ENCODE measurements around the gene NGF.

Gene NGF

GRCh38 chr1:115296981-115297380 is 41.1 kb downstream of the NGF start:
- WGBS, 2 experiments (ENCODE audit: insufficient coverage in 2 of 2): 90 to 93% methylated on average over 2 of the region's 2 CpGs
- peaks cover 4% of the 10 kb centered on the region for H3K36me3 ChIP-seq (ENCODE audit: control insufficient read depth, insufficient read depth, low read length)
- H3K27ac ChIP-seq (ENCODE audit: low read depth, low read length, severe bottlenecking): no peak overlapping the region
- H3K9me3 ChIP-seq (ENCODE audit: control insufficient read depth, low read length): no peaks in the 10 kb centered on the region
- H3K4me3 ChIP-seq (ENCODE audit: extremely low read depth, insufficient read depth, low read length, poor library complexity, severe bottlenecking): no peak overlapping the region
- H3K4me1 ChIP-seq (ENCODE audit: control insufficient read depth, insufficient read depth, low read length, poor library complexity, severe bottlenecking): peaks cover 37% of the 10 kb centered on the region

- 97 to 100% methylated on average over 1 to 3 of the region's 3 CpGs for WGBS, 2 experiments (ENCODE audit: insufficient coverage in 2 of 2)
- peaks cover 28% of the 10 kb centered on the region for H3K4me1 ChIP-seq (ENCODE audit: control insufficient read depth, insufficient read depth, low read length, poor library complexity, severe bottlenecking)
- H3K27ac ChIP-seq (ENCODE audit: low read depth, low read length, severe bottlenecking): no peak overlapping the region
- H3K9me3 ChIP-seq (ENCODE audit: control insufficient read depth, low read length): no peaks in the 10 kb centered on the region
- no peak overlapping the region for H3K4me3 ChIP-seq (ENCODE audit: extremely low read depth, insufficient read depth, low read length, poor library complexity, severe bottlenecking)
- H3K36me3 ChIP-seq (ENCODE audit: control insufficient read depth, insufficient read depth, low read length): peaks cover 11% of the 10 kb centered on the region
Observed at GRCh38 chr1:115295904-115296696, 41.9 kb downstream of the NGF start.

- WGBS, 2 experiments (ENCODE audit: insufficient coverage in 2 of 2): 94 to 96% methylated on average over 2 of the region's 3 CpGs
- H3K36me3 ChIP-seq (ENCODE audit: control insufficient read depth, insufficient read depth, low read length): peaks cover 11% of the 10 kb centered on the region
- H3K4me1 ChIP-seq (ENCODE audit: control insufficient read depth, insufficient read depth, low read length, poor library complexity, severe bottlenecking): peaks cover 12% of the 10 kb centered on the region
- H3K4me3 ChIP-seq (ENCODE audit: extremely low read depth, insufficient read depth, low read length, poor library complexity, severe bottlenecking): no peak overlapping the region
- no peak overlapping the region for H3K27ac ChIP-seq (ENCODE audit: low read depth, low read length, severe bottlenecking)
- no peaks in the 10 kb centered on the region for H3K9me3 ChIP-seq (ENCODE audit: control insufficient read depth, low read length)
Observed at GRCh38 chr1:115293899-115294298, 44.1 kb downstream of the NGF start.

- no peak overlapping the region for H3K4me3 ChIP-seq (ENCODE audit: extremely low read depth, insufficient read depth, low read length, poor library complexity, severe bottlenecking)
- no peaks in the 10 kb centered on the region for H3K9me3 ChIP-seq (ENCODE audit: control insufficient read depth, low read length)
- WGBS, 2 experiments (ENCODE audit: insufficient coverage in 2 of 2): 83 to 100% methylated on average over 4 of the region's 5 CpGs
- no peak overlapping the region for H3K27ac ChIP-seq (ENCODE audit: low read depth, low read length, severe bottlenecking)
- peaks cover 5% of the 10 kb centered on the region for H3K4me1 ChIP-seq (ENCODE audit: control insufficient read depth, insufficient read depth, low read length, poor library complexity, severe bottlenecking)
- peaks cover 19% of the 10 kb centered on the region for H3K36me3 ChIP-seq (ENCODE audit: control insufficient read depth, insufficient read depth, low read length)
Observed at GRCh38 chr1:115293006-115293405, 45.0 kb downstream of the NGF start.

GRCh38 chr1:115291741-115292140 is 46.3 kb downstream of the NGF start:
- WGBS, 2 experiments (ENCODE audit: insufficient coverage in 2 of 2): 82 to 86% methylated on average over 2 to 3 of the region's 5 CpGs
- H3K27ac ChIP-seq (ENCODE audit: low read depth, low read length, severe bottlenecking): no peak overlapping the region
- peaks cover 26% of the 10 kb centered on the region for H3K36me3 ChIP-seq (ENCODE audit: control insufficient read depth, insufficient read depth, low read length)
- peaks cover 7% of the 10 kb centered on the region for H3K4me1 ChIP-seq (ENCODE audit: control insufficient read depth, insufficient read depth, low read length, poor library complexity, severe bottlenecking)
- H3K4me3 ChIP-seq (ENCODE audit: extremely low read depth, insufficient read depth, low read length, poor library complexity, severe bottlenecking): no peak overlapping the region
- H3K9me3 ChIP-seq (ENCODE audit: control insufficient read depth, low read length): no peaks in the 10 kb centered on the region

- Histone ChIP-seq H3K4me1 (ENCODE audit: control insufficient read depth, insufficient read depth, low read length, poor library complexity, severe bottlenecking) (peaks cover 11% of the 10 kb centered on the region), H3K27ac (ENCODE audit: low read depth, low read length, severe bottlenecking) (no peak overlapping the region), H3K9me3 (ENCODE audit: control insufficient read depth, low read length) (no peaks in the 10 kb centered on the region), H3K4me3 (ENCODE audit: extremely low read depth, insufficient read depth, low read length, poor library complexity, severe bottlenecking) (no peak overlapping the region), H3K36me3 (ENCODE audit: control insufficient read depth, insufficient read depth, low read length) (peaks cover 35% of the 10 kb centered on the region)
- WGBS, 2 experiments (ENCODE audit: insufficient coverage in 2 of 2): 70 to 80% methylated on average over 1 of the region's 1 CpG
Observed at GRCh38 chr1:115289940-115290339, 48.1 kb downstream of the NGF start.

GRCh38 chr1:115288591-115289198 is 49.4 kb downstream of the NGF start:
- H3K36me3 ChIP-seq (ENCODE audit: control insufficient read depth, insufficient read depth, low read length): peaks cover 35% of the 10 kb centered on the region
- H3K4me1 ChIP-seq (ENCODE audit: control insufficient read depth, insufficient read depth, low read length, poor library complexity, severe bottlenecking): peaks cover 11% of the 10 kb centered on the region
- H3K4me3 ChIP-seq (ENCODE audit: extremely low read depth, insufficient read depth, low read length, poor library complexity, severe bottlenecking): no peak overlapping the region
- no peak overlapping the region for H3K27ac ChIP-seq (ENCODE audit: low read depth, low read length, severe bottlenecking)
- H3K9me3 ChIP-seq (ENCODE audit: control insufficient read depth, low read length): no peaks in the 10 kb centered on the region
- WGBS, 2 experiments (ENCODE audit: insufficient coverage in 2 of 2): 88 to 92% methylated on average over 2 of the region's 3 CpGs

- Histone ChIP-seq H3K4me3 (ENCODE audit: extremely low read depth, insufficient read depth, low read length, poor library complexity, severe bottlenecking) (no peak overlapping the region), H3K27ac (ENCODE audit: low read depth, low read length, severe bottlenecking) (no peak overlapping the region), H3K9me3 (ENCODE audit: control insufficient read depth, low read length) (no peaks in the 10 kb centered on the region), H3K4me1 (ENCODE audit: control insufficient read depth, insufficient read depth, low read length, poor library complexity, severe bottlenecking) (peaks cover 11% of the 10 kb centered on the region), H3K36me3 (ENCODE audit: control insufficient read depth, insufficient read depth, low read length) (peaks cover 27% of the 10 kb centered on the region)
- 93 to 96% methylated on average over 25 to 30 of the region's 30 CpGs for WGBS, 2 experiments (ENCODE audit: insufficient coverage in 2 of 2)
Observed at GRCh38 chr1:115286431-115287205, 51.4 kb downstream of the NGF start.

GRCh38 chr1:115284209-115284608 is 53.8 kb downstream of the NGF start:
- H3K4me1 ChIP-seq (ENCODE audit: control insufficient read depth, insufficient read depth, low read length, poor library complexity, severe bottlenecking): peaks cover 6% of the 10 kb centered on the region
- no peak overlapping the region for H3K4me3 ChIP-seq (ENCODE audit: extremely low read depth, insufficient read depth, low read length, poor library complexity, severe bottlenecking)
- 92 to 98% methylated on average over 6 of the region's 6 CpGs for WGBS, 2 experiments (ENCODE audit: insufficient coverage in 2 of 2)
- H3K27ac ChIP-seq (ENCODE audit: low read depth, low read length, severe bottlenecking): no peak overlapping the region
- H3K9me3 ChIP-seq (ENCODE audit: control insufficient read depth, low read length): no peaks in the 10 kb centered on the region
- peaks cover 24% of the 10 kb centered on the region for H3K36me3 ChIP-seq (ENCODE audit: control insufficient read depth, insufficient read depth, low read length)

- Histone ChIP-seq H3K36me3 (ENCODE audit: control insufficient read depth, insufficient read depth, low read length) (peaks cover 22% of the 10 kb centered on the region), H3K9me3 (ENCODE audit: control insufficient read depth, low read length) (no peaks in the 10 kb centered on the region), H3K4me1 (ENCODE audit: control insufficient read depth, insufficient read depth, low read length, poor library complexity, severe bottlenecking) (peaks cover 6% of the 10 kb centered on the region), H3K4me3 (ENCODE audit: extremely low read depth, insufficient read depth, low read length, poor library complexity, severe bottlenecking) (no peak overlapping the region), H3K27ac (ENCODE audit: low read depth, low read length, severe bottlenecking) (no peak overlapping the region)
- WGBS, 2 experiments (ENCODE audit: insufficient coverage in 2 of 2): 94% methylated on average over 17 to 18 of the region's 20 CpGs
Observed at GRCh38 chr1:115283681-115284146, 54.3 kb downstream of the NGF start.
